A204.1 (cell line): ENCODE results near the gene EVA1C.
"Not testable (repeated sequence)": the region's sequence is repeated elsewhere in the genome, so short reads cannot be mapped to it uniquely, and the experiment has no call there.

Experiments
- FAIRE-seq: peaks from 2 replicates; lab custom pipeline; 2012; peaks lifted over from hg19 to GRCh38; lab: Jason Lieb, UNC

The EVA1C gene, protein sequence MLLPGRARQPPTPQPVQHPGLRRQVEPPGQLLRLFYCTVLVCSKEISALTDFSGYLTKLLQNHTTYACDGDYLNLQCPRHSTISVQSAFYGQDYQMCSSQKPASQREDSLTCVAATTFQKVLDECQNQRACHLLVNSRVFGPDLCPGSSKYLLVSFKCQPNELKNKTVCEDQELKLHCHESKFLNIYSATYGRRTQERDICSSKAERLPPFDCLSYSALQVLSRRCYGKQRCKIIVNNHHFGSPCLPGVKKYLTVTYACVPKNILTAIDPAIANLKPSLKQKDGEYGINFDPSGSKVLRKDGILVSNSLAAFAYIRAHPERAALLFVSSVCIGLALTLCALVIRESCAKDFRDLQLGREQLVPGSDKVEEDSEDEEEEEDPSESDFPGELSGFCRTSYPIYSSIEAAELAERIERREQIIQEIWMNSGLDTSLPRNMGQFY

DNA sequence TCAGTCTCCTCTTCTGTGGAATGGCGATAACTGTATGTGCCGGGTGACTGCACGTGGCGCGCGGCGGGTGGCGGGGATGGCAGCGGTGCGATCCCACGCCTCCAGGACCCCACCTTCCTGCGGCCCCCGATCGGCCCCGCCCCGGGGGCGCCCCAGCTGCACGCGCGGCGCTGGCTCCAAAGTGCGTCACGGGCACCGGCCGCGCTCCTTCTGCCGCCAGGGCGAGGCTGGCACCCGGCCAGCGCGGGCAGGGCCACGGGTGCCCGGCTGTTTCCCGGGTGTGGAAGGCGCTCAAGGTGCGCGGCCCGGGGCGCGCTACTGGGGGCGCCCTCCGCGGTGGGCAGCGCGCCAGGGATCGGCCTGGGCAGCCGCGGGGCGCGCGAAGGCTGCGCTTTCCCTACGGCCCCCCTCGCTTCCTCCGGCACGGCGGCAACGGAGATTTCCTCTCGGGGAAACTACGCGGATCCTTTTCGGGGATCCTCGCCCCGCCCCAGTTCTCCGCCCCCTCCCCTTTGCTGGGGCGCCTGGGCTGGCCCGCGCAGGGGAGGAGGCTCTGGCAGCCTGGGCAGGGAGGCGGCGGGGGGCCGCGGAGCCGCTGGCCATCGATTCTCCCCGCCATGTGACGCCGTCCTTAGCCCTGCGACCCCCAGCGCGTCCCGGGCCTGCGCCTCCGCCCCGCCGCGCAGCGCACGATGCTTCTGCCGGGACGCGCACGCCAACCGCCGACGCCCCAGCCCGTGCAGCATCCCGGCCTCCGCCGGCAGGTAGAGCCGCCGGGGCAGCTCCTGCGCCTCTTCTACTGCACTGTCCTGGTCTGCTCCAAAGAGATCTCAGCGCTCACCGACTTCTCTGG is at the start of gene EVA1C:
EVA1C (plus strand) TSS at position 545 of the 853 bp plus-strand sequence; CDS start at position 693, 148 bp downstream.
- no peak for FAIRE-seq

DNA sequence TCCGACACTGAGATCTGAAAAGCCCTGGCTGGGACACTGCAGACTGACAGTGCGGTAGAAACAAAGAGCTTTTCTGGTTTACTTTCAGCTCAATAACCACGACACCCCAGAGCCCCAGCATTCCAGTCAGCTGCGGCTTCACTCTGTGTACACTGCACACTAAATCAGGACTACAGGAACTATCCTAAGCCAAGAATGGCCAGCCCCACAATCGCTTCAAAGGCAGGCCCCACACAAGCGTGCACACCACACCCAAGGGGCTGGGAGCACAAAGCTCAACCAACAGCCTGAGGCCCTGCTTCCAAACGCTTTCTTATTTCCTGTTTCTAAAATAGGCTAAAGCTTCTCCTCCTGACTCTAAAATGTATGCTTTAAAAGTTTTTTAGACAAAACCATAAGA is 48.1 kb upstream of the EVA1C start:
- no peak for FAIRE-seq

DNA sequence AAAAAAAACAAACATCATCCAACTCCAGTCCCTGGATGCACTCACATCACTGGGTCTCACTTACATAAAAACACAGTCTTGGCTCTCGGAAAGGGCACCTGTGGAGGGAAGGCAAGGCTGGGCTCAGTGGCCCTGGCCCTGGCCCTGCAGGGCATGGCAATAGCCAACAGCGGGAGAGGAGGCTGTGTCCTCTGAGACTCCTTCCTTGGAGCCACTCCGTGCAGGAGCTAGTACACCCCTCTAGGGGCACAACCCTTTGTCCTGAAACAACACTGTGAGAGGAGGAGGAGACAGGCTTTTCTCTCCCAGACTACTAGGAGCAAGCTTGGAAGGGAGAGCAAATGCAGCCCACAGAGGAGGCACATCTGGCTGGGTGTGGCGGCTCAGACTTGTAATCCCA is 47.7 kb upstream of the EVA1C start:
- no peak for FAIRE-seq

DNA sequence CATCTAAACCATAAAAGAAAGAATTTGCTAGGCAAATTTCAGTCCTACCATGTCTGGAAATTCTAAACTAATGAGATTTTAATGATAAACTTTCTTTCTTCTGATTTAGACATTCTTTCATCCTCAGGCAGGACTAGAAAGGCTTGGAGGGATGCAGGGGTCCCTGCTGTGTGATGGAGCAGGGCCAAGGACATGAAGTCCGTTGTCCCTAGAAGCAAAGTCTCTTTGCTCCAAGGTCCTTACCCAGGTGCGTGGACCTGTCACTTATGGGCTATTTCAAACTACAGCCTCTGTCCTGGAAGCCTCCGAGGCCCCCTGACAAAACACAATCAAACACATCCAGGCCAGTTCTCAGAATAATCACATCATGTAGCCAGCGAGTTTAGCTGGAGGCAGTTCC is 46.3 kb upstream of the EVA1C start:
- FAIRE-seq, result no peak

DNA sequence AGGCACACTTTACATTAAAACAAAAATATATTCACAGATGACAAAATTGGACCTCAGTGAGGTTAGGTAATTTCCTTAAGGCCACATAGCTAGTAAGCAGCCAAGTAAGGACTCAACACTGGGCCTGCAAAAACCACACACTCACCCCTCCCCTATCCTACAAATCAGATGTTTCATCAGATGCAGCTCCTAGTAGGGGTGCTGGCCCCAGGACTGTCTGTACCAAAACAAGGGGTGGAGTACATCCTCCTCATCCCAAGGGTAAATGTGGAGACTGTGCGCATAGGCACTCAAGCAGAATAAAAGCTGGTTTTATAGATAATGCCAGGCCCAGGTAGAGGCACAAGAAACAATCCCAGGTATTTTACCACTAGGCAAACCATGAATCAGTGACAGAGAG is 45.3 kb upstream of the EVA1C start:
- no peak for FAIRE-seq

DNA sequence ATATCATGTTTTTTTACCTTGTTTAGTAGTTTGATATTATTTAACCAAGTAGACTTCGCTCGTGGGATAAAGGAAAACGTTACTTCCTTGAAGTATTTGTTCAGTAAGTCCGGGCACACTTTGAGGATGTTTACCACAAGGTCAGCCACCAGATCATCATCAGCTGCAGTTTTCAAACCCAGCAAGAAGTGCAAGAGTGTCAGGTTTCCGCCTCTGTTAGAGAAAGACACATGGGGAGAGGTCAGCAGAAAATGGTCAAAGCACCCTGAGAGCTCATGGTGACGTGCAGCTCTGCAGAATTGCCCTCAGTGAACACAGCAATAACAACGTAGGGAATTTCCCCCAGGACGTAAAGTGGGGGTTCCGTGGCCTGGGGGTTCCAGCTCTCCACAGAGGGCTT is 44.1 kb upstream of the EVA1C start:
- no peak for FAIRE-seq

DNA sequence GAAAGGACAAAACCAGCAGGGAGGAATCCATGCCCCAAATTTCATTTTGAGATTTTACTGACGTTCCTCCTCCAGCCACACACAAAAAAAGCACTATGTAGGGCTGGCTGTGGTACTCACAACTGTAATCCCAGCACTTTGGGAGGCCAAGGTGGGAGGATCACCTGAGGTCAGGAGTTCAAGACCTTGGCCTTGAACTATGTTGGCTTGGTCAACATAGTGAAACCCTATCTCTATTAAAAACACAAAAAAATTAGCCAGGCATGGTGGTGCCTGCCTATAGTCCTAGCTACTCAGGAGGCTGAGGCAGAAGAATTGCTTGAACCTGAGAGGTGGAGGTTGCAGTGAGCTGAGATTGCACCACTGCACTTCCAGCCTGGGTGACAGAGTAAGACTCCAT is 43.5 kb upstream of the EVA1C start:
- not testable (repeated sequence) for FAIRE-seq

DNA sequence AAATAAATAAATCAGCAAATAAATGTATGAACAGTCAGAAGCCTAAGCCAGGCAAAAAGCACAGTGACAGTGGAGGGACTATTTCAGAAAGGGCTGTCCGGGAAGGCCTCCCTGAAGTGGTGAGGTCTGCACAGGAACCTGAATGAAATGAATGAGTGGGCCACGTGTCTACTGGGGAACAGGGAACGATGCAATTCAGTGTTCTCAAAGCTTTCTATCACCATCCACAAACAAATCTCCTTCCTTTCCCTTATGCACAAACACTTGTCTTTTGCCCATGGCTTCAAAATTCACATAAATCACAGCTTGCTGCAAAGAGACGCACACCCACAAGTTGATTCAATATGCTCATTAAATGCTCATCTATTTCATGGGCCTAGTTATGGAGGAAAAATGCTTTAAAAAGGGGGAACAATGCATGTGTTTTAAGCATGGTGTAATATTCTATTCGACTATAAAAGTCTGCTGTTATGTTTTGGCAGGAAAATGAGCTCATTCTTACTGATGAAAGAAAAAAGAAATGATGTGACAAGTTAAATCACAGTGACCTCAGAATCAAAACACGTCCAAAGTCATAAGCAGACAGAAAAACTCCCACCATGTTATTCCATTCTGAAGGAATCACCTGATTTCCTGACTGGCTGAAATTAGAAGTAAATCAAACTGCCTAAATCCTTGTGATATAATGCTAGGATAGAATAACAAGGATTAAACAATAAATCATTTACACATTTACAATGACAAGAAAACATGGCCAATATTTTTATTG is 41.3 kb upstream of the EVA1C start:
- no peak for FAIRE-seq

DNA sequence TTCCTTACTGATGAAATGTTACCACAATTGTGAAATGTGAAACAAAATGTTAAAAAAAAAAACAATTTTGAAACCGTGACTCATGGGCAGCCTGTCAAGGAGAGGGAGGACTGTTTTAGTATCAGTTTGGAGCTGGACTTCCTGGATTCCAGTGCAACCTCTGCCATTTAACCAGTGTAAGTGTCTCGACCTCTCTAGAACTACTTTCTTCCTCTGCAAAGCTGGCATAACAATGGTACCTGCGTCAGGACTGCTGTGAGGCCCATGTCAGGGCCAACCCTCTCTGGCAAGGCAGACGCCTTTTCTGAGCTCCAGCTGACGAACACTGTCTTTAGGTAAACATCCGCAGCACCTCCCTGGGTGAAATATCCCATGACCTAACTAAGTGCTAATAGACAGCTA is 40.6 kb upstream of the EVA1C start:
- no peak for FAIRE-seq

DNA sequence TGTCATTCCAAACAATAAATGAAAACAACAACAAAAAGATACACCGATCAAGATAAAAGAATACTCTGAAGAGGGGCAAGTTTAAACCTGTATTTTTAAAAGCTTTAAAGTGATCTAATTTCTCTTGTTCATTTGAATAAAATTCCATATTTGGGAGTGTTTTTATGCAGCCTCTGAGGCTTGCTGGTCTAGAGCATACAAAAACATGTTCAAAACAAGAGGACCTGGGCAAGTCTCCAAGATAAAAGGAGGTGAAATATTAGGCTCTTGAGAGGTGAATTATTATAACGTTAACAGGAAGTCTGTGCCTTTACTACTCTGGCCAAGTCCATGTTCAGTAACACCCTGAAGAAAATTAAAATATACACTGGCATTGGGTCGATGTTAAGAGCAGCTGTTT is 39.8 kb upstream of the EVA1C start:
- no peak for FAIRE-seq

DNA sequence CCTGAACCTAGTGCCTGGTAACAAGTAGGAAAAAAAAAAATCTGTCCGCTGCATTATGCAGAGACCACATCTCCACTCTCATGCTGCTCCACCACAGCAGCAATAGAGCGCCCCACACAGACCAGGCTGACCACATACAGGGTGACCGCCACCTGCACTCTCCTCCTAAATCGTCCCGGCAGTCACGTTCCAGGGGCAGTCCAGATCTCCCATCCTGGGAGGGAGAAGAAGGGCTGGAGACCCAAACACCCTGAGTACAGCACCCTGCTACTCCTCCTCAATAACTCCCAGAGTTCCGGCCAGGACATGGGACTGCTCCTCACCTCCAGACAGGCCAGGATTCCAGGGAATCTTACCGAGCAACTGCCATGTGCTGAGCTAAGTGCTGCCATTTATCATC is 35.0 kb upstream of the EVA1C start:
- no peak for FAIRE-seq

DNA sequence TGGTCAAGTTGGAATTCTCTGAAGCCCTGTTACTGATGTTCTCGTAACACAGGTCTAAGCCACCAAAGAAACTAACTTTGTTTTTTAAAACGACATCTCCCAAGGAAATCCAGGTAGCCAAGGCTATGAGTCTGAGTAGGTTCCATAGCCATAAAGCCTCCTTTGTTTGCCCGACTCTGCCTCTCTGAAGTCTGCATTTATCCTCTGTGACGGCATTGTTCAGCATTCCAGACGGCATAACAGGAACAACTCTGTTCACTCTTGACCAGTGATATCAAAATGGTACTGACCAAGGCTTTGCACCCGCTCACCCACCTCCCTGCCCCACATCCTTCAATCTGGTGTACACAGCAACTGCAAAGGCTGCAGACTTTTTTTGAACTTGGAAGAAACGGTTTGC is 34.5 kb upstream of the EVA1C start:
- FAIRE-seq, result no peak

DNA sequence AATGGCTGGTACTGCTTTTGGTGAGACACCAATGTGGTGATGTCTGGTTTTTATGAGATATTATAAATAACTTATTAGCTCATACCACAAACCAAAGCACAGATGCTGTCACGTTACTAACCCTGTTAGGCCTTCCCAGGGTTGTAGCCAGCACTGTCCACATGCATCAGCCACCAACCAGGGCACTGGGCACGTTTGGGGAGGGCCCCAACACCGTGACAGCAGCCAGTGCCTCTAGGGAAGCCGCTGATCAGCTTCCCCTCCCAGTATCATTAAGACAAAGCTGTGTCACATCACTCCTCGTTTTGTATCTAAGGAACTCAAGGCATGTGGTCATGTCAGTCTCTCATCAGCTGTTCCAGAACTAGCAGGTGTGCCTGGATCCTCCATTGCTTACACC is 33.5 kb upstream of the EVA1C start:
- no peak for FAIRE-seq

DNA sequence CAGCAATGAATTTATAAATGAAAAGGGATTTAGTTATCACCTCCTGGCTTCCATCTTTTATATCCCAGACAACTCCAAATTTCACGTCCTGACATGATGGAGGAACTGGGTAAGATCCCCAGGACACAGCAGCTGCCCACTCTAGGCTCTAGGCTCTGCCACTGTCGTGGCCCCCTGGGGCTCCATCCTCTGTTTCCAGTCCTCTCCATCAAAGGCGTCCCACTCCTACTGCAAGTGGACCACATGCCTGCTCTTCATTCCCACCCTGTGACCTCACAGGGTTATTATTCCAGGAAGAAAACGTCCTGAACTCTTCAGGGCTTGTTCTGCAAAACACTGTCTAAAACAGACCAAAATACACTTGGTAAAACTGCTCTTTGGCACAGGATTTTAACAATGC is 31.6 kb upstream of the EVA1C start:
- FAIRE-seq, result no peak

DNA sequence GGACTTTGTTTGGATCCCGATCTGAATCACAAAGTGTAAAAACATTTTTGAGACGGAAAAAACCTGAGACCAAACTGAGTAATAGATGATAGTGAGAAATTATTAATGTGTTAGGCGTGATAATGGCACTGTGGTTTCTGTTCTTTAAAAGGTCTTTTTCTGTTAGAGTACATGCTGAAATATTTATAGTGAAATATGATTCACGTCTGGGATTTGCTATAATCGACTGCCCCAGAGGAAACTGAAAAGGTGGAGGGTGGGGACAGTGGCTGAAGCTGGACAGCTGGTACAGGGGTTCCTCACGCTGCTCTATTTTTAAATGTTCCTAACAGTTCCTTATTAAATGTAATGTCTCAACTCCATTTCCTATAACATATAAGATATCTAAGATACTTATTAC is 30.9 kb upstream of the EVA1C start:
- no peak for FAIRE-seq

DNA sequence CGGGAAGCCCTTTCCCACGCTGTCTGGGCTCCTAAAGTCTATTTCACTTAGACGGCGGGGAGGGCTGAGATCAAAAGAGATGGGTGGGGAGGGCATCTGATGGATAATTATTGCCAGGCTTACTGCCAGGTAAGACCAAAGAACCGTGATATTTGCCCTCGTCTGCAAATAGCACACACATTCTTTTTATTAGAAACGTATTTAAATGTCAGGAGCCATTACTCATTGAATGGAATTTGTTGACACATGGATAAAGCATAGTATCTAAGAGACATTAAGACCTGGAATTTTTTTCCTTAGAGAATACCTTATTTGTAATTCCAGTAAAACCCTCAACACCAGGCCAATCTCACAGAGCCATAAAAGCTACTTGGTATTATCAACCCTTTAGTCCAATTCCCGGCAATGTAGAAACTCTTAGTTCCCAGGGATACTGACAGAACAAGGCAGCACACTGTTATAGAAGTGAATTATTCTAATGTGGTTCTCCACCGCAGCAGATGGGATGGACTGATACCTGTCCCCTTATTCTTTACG is 30.3 kb upstream of the EVA1C start:
- FAIRE-seq, result no peak

DNA sequence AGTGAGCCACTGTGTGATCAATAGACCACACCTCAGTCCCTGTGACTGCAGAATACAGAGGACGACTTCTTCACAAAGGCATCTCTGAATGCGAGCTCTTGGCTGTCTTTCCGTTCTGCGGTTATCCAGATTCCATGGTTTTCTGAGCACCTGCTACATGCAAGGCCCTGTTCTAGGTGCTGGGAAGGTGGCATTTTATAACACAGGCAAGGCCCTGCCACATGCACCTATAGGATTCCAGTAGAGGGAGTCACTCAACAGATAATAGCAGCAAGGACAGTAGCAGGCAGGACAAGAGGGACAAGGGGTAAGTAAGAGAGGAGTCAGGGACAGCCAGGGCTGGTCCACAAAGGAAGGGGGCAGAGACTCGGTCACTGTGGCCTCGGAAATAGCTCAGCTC is 28.7 kb upstream of the EVA1C start:
- no peak for FAIRE-seq

DNA sequence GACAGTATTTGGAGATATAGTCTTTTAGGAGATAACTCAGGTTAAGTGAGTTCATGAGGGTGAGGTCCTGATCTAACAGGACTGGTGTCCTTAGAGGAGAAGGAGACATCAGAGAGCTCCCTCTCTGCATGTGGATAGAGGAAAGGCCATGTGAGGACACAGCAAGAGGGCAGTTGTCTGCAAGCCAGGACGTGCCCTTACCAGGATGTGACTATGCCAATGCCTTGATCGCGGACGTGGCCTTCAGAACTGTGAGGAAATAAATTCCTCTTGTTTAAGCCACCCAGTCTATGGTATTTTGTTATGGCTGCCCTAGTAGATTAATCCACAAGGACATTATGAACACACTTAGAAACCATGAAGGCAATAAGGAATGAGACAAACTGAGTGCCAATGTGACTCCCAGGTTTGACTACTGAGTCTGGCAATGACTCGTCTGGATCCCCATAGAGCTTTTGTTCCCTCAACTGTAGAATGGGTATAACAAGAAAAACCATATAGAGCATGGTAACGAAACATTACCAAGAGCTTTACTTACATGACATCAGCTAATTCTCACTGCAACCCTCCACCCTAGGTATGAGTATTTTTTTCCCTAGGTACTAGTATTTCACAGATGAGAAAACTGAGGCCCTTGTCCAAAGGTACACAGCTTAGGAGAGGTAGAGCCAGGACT is 26.2 kb upstream of the EVA1C start:
- FAIRE-seq, result no peak

DNA sequence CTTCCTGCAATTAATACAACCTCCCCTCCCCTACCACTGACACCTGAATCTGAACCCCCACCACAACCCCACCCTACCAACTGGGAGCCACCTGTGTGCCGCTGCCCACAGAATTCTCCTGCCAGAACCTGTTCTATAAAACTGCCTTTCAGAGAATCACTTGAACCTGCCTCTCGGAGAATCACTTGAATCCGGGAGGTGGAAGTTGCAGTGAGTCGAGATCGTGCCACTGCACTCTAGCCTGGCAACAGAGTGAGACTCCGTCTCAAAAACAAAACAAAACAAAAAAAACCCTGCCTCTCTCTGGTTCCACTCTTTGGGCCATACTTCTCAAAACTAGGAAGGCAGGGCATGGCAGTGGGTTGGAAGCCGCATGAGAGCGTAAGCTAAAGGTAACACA is 25.4 kb upstream of the EVA1C start:
- FAIRE-seq, result no peak

DNA sequence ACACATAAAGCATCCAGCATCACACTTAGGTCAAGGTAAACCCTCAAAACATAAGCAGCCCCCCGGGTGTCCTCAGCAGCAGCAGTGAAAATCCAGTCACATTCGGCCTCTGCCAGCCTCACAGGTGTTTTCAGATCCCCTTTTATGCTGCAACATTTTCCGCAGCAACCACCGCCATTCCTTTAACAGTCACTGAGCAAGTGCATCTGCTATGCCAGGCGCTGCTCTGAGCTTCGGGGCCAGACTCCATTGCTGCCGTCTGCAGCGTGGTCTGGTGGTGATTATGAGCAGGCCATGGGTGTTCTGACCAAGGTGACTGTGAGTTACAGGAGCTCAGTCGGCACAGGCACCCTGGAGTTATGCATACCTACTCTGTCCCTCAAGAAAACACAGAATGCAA is 24.2 kb upstream of the EVA1C start:
- no peak for FAIRE-seq

DNA sequence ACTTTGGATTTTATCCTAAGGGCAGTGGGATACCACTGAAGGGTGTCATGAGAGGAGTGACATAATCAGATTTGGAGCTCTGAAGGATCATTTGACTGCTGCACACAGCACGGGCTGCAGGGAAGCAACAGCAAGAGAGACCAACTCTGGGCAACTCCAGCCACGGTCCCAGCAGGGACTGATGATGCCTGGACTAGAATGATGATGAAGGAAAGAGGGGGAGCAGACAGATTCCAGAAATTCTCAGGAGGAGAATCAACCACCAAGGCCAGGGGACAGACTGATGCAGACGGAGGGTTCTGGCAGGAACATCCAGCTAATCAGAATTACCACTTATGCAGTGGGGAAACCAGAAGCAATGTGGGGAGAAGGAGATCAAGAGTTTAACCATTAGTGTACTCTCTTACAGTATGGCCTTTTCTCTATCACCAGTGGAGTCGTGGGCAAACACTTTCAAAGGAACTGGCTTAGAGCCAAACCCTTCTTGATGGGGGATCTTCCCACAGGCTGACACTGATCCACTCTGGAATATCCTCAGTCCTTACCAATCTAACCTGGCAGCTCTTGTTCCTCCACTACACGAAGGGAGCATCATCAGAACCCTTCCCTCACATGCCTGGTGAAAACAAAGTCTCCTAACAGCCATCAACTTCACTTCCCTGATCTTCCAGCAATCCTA is 23.0 kb upstream of the EVA1C start:
- FAIRE-seq, result no peak
